ENCODE results near the gene CCDC117. TPM values are rescaled to one million over a fixed set of nuclear protein-coding genes. Genes with fewer than 3 reads are reported as not detected.
"Not testable (repeated sequence)": the region's sequence is repeated elsewhere in the genome, so short reads cannot be mapped to it uniquely, and the experiment has no call there.

The CCDC117 gene
- total RNA-seq, 6 donors from 2014 or later: 13.2 to 32.5 (median 20.8) TPM

- Histone ChIP-seq H3K9me3 (no peaks in the 10 kb centered on the region), H3K27me3 (no peaks in the 10 kb centered on the region), H3K4me1 (peaks cover 0 to 6% (median 2%) of the 10 kb centered on the region in 4 donors), H3K27ac (peak overlapping the region in 1 of 4 donors; percentile 35), H3K36me3 (no peaks in the 10 kb centered on the region), H3K4me3 (no peak overlapping the region)
- 75 to 77% methylated on average over 6 of the region's 6 CpGs for WGBS, 2 donors
- DNase-seq (peak in 1 of 2 donors; percentile 25), ATAC-seq (ENCODE audit: low FRiP score in 2 of 2) (peak in 1 of 2 donors; percentile 34)
- TF ChIP-seq EP300 (IDR thresholded peaks at IDR 0.05): no peak
- no peak for TF ChIP-seq POLR2AphosphoS5 (IDR thresholded peaks at IDR 0.05)
- TF ChIP-seq CTCF (IDR thresholded peaks at IDR 0.05): no peak
- TF ChIP-seq POLR2A (IDR thresholded peaks at IDR 0.05): no peak
These were observed 38.1 kb upstream of the CCDC117 start for GRCh38 chr22:28734393-28734792.

GRCh38 chr22:28736301-28737155 is 36.0 kb upstream of the CCDC117 start:
- no peaks in the 10 kb centered on the region for H3K36me3 ChIP-seq
- H3K4me1 ChIP-seq: peaks cover 4 to 11% (median 5%) of the 10 kb centered on the region in 4 donors
- H3K27me3 ChIP-seq: no peaks in the 10 kb centered on the region
- ATAC-seq (ENCODE audit: low FRiP score in 2 of 2) (no peak), DNase-seq (no peak)
- no peak overlapping the region for H3K27ac ChIP-seq
- no peaks in the 10 kb centered on the region for H3K9me3 ChIP-seq
- no peak overlapping the region for H3K4me3 ChIP-seq
- WGBS, 2 donors: 79 to 82% methylated on average over 7 of the region's 7 CpGs
- TF ChIP-seq POLR2AphosphoS5 (IDR thresholded peaks at IDR 0.05) (no peak), EP300 (IDR thresholded peaks at IDR 0.05) (no peak), POLR2A (IDR thresholded peaks at IDR 0.05) (no peak), CTCF (IDR thresholded peaks at IDR 0.05) (no peak)

GRCh38 chr22:28737701-28738100 is 34.8 kb upstream of the CCDC117 start:
- Histone ChIP-seq H3K27ac (no peak overlapping the region), H3K36me3 (no peaks in the 10 kb centered on the region), H3K9me3 (no peaks in the 10 kb centered on the region), H3K4me1 (peaks cover 5 to 11% (median 6%) of the 10 kb centered on the region in 4 donors), H3K4me3 (no peak overlapping the region), H3K27me3 (no peaks in the 10 kb centered on the region)
- DNase-seq: no peak
- ATAC-seq (ENCODE audit: low FRiP score in 2 of 2): no peak
- 100% methylated on average over 3 of the region's 3 CpGs for WGBS, 2 donors
- TF ChIP-seq POLR2AphosphoS5 (IDR thresholded peaks at IDR 0.05): no peak
- TF ChIP-seq EP300 (IDR thresholded peaks at IDR 0.05): no peak
- no peak for TF ChIP-seq POLR2A (IDR thresholded peaks at IDR 0.05)
- no peak for TF ChIP-seq CTCF (IDR thresholded peaks at IDR 0.05)

GRCh38 chr22:28738876-28739275 is 33.6 kb upstream of the CCDC117 start:
- H3K4me1 ChIP-seq: peaks cover 11 to 19% (median 13%) of the 10 kb centered on the region in 4 donors
- 84 to 91% methylated on average over 8 of the region's 8 CpGs for WGBS, 2 donors
- DNase-seq; ATAC-seq (ENCODE audit: low FRiP score in 2 of 2); H3K27me3 ChIP-seq; H3K4me3 ChIP-seq; H3K36me3 ChIP-seq; H3K9me3 ChIP-seq; H3K27ac ChIP-seq: not testable (repeated sequence)

GRCh38 chr22:28741200-28741784 is 31.2 kb upstream of the CCDC117 start:
- DNase-seq (no peak), ATAC-seq (ENCODE audit: low FRiP score in 2 of 2) (no peak)
- no peak for TF ChIP-seq CTCF (IDR thresholded peaks at IDR 0.05)
- TF ChIP-seq EP300 (IDR thresholded peaks at IDR 0.05): no peak
- WGBS, 2 donors: 6 to 10% methylated on average over 16 of the region's 18 CpGs
- H3K4me3 ChIP-seq: peak overlapping the region; percentile 18 to 99 (median 82)
- H3K36me3 ChIP-seq: peaks cover 7 to 27% (median 18%) of the 10 kb centered on the region in 4 donors
- peaks cover 8 to 14% (median 12%) of the 10 kb centered on the region in 4 donors for H3K4me1 ChIP-seq
- H3K27me3 ChIP-seq: no peaks in the 10 kb centered on the region
- H3K27ac ChIP-seq: peak overlapping the region; percentile 94 to 100 (median 96)
- no peaks in the 10 kb centered on the region for H3K9me3 ChIP-seq
